Fibroblast of gingiva (primary cell): ENCODE data around the gene KCNK10.

Source experiments
- DNase-seq: peaks from one replicate; pipeline ENCODE4 v3.0.0-alpha.2; 2011; ENCODE audit warnings: low read depth

The KCNK10 gene, protein sequence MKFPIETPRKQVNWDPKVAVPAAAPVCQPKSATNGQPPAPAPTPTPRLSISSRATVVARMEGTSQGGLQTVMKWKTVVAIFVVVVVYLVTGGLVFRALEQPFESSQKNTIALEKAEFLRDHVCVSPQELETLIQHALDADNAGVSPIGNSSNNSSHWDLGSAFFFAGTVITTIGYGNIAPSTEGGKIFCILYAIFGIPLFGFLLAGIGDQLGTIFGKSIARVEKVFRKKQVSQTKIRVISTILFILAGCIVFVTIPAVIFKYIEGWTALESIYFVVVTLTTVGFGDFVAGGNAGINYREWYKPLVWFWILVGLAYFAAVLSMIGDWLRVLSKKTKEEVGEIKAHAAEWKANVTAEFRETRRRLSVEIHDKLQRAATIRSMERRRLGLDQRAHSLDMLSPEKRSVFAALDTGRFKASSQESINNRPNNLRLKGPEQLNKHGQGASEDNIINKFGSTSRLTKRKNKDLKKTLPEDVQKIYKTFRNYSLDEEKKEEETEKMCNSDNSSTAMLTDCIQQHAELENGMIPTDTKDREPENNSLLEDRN

DNA sequence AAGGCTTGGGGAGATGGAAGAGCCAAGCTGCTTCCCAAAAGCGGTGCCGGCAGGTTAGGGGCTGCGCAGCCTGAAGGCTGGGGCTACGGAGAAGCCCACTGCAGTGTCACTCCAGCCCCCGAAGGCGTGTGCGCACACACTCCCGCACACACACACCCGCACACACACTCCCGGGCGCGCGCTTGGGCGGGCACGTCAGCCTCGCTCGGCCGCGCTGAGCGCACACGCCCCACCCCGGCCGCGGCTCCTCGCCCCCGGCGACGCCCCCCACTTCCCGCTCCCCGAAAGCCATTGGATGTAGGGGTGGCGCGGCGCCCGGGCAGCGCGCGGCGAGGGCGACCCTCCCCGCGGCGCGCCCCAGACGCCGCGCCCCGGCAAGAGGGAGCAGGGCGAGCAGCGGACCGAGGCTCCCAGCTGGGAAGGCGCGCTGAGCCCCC is at the start of gene KCNK10:
Gene KCNK10 (minus strand): TSS at position 184 of the 437 bp plus-strand sequence. CDS start 471 bp downstream, outside the sequence.
- DNase-seq, result no peak

DNA sequence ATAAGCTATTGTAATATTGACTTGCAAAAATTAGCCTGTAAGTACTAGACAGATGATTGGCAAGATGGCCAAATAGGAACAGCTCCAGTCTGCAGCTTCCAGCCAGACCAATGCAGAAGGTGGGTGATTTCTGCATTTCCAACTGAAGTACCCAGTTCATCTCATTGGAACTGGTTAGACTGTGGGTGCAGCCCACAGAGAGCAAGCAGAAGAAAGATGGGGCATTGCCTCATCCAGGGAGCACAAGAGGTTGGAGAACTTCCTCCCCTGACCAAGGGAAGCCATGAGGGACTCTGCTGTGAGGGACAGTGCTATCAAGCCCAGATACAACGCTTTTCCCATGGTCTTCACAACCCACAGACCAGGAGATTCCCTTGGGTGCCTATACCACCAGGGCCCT is 46.4 kb upstream of the KCNK10 start:
- DNase-seq, result no peak

- no peak for DNase-seq
These were observed 41.8 kb upstream of the KCNK10 start for GRCh38 chr14:88364710-88365413.

GRCh38 chr14:88363644-88364043 is 40.6 kb upstream of the KCNK10 start:
- DNase-seq, result no peak

DNA sequence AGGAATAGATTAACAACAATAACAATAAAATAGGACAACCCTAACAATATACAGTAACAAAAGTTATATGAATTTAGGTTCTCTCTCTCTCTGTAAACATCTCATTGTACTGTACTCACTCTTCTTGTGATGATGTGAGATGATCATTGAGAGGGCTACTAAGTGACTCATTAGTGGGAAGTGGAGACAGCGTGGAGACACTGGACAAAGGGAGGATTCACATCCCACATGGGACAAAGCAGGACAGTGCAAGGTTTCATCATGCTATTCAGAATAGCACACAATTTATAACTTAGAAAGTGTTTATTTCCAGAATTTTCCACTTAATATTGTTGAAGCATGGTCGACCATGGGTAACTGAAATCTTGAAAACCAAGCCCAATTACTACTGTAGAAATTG is 36.4 kb upstream of the KCNK10 start:
- DNase-seq, result no peak

DNA sequence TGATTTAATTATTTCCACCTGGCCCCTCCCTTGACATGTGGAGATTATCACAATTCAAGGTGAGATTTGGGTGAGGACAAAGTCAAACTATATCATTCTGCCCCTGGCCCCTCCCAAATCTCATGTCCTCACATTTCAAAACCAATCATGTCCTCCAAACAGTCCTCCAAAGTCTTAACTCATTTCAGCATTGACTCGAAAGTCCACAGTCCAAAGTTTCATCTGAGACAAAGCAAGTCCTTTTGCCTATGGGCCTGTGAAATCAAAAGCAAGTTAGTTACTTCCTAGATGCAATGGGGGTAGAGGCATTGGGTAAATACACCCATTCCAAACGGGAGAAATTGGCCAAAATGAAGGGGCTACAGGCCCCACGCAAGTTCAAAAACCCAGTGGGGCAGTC is 31.3 kb upstream of the KCNK10 start:
- DNase-seq, result no peak

GRCh38 chr14:88352698-88353097 is 29.6 kb upstream of the KCNK10 start:
- DNase-seq, result no peak

DNA sequence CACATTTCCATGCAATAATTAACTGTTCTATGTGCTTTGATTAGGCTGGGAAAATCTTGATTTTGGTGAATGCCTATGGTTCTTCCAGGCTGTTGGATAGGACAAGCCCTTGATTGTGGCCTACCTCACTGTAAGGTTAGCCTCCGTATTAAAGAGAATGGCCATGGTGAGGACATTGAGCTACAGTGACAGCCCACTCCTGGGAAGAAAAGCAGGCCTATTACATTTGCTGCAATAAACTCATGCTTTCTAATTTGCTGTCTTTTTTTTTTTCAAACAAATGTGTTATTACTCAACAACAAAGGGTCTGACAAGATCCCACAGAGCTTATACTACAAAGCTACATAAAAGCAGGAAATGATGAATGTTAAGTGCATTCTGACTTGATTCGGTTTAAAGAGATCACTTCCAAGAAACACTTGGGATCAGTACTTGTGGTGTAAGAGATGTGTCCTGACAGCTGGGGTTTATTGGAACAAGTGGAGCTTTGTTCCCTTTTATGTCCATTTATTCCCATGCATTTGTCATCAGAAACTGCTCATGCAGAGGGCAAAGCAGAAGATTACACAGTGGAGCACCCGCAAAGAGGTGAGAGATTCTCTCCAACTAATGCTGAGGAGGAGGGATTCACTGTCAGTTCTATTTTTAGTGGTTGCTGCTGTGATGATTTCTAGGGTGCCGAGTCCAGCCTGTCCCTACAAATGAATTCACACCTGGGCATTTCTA is 29.1 kb upstream of the KCNK10 start:
- no peak for DNase-seq

- DNase-seq, result no peak
These were observed 25.5 kb upstream of the KCNK10 start for GRCh38 chr14:88348546-88348945.

DNA sequence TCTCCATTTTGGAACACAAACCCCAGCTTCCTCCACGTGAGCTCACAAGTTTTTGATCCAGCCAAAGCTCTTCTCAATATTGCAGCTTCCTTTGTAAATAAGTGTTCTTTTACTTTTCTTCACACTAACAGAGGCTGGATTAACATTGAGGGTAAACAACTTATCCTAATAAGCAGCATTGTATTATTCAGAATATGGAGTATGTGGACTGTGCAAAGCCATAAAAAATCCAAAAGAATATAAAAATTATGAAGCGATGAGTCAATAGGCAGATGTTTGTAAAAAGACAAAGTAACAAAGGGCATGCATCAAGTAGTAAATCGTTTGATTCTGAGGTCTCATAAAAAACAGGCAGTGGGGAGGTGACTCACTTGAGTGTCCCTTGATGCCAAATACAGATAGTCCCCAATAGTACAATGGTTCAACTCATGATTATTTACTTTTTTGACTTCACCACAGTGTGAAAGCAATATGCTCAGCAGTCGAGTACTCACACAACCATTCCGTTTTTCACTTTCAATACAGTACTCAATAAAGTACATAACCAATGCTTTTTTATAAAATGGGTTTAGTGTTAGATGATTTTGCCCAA is 23.1 kb upstream of the KCNK10 start:
- DNase-seq, result no peak

- DNase-seq, result no peak
These were observed 19.9 kb upstream of the KCNK10 start for GRCh38 chr14:88342980-88343379.

DNA sequence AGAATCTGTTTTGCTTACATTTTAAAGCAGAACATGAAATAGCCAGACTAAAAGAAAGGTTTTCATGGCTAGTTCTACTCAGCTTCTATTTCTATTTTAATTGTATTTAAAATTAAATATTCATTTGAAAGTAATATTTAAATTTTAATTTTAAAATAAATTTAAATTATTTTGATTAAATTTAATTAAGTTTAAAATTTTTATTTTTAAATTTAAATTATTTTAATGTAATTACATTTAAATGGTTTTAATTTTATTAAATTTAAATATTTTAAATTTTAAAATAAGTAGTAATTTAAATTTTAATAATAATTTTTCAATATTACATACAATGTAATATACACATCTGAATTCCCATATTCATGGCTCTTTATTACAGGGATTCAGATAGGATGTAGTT is 17.3 kb upstream of the KCNK10 start:
- DNase-seq, result no peak

DNA sequence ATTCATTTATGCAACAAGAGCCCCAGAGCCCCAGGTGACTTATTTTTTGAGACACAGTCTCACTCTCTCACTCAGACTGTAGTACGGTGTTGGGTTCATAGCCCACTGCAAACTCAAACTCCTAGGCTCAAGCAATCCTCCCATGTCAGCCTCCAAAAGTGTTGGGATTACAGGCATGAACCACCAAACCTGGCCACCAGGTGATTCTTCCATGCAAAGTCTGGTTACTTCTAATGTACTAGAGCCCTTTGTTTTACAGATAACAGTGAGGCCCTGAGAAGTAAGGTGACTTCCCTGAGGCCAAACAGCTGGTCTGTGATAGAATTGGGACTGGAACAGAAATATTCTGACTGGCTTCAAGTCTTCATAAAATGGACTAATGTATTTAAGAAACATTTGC is 10.0 kb upstream of the KCNK10 start:
- no peak for DNase-seq

GRCh38 chr14:88327497-88327896 is 4.4 kb upstream of the KCNK10 start:
- DNase-seq, result no peak

DNA sequence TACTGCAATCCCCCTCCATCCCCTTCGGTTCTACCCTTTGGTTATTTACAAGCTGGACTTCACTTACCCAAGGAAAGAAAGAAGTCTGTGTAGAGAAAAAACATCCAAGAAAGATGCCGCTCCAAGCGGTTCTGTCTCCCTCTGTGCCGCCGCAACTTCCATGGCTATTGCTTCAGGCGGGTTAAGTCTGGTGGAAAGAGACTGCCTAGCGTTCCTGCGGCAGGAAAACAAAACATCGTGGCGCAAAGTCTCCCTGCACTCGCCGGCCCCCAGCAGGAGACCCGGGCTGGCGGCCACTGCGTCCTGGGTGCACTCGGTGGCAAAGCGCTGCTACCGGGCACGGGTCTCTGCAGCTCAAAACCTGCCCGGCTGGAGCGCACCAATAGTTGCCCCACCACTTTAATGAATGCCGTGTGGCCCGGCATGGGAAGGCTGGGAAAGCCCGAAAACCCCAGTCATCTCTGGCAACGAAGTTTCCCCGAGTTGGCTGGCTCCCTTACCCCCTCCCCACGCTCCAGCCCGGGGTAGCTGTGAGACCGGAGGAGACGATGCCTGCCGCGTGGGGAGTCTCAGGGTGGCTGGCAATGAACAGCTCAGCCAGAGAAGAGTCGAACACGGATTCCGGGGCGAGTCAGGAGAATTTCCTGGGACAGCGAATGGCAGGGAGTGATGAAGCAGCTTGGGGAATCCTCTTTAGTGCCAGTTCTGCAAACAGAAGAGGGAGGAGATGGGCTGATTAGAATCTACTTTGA is 3.5 kb upstream of the KCNK10 start:
- DNase-seq, result no peak

DNA sequence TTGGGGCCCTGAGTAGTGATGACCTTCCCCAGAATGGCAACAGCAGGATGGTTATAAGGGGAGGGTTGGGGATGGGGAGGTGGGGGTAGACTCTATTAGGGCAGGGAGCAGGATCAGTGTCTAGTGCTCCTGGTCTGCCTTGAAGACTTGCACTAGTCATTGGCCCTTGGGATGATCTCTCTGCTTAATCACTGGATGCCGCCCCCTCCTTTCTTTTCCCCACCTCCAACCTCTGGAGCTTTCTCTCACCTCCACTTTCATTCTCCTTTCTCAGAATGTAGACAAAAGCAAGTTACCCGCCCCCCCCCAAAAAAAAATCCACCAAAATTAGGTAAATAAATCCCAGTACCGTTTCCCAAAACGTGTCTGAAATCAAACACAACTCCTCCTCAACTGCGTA is 2.8 kb upstream of the KCNK10 start:
- no peak for DNase-seq

GRCh38 chr14:88324930-88325329 is 1.9 kb upstream of the KCNK10 start:
- no peak for DNase-seq

- no peak for DNase-seq
These were observed 1.4 kb upstream of the KCNK10 start for GRCh38 chr14:88324491-88324890.

DNA sequence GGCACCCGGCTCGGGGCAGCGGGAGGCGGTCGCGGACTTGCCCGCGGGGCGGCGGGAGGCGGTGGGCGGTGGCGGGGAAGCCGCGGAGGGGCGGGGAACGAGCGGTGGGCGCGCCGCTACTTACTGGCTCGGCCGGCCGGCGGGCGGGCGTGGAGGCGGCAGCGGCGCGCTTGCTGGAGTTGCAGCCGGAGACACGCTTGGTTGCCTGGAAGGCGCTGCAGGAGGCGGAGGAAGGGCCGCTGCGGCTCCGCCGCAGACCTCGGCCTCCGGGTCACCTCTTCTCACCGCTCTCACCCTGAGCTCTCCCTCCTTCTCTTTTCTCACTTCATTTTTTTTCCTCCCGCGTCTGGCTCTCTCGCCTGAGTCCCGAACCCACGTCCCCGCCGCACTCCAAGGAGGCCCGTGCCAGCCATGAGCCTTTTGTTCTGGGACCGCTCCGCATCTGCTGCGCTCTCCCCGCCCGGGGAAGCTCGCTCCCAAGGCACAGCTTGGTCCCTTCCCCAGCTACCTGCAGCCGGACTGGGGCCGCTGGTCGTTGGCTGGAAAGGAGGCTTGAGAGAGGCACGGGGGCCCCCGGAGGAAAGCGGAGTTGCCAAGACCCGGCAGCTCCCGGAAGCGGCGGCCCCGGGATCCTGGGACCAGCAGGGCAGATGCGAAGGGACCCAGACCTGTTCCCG is 592 bp upstream of the KCNK10 start:
- no peak for DNase-seq

GRCh38 chr14:88322504-88323085 is 474 bp downstream of the KCNK10 start:
- no peak for DNase-seq
